Tibial nerve (tissue), 3 donors: Measurements from ENCODE around the gene ARHGEF33.

Experiments
- POLR2A ChIP-seq, 2 donors: fragments of 450-650 bp; IDR thresholded peaks; one replicate each; pipeline ENCODE4 v1.6.1; 2017; ENCODE audit warnings: antibody characterized with exemption in 2 of 2, mild to moderate bottlenecking in 2 of 2, moderate library complexity in 2 of 2
- TF ChIP-seq, protein P1 (sequence below), 5 experiments: fragments of 200-600 bp in 3 of 5; fragments of 450-650 bp in 2 of 5; sonication (generic) in 3 of 5; IDR thresholded peaks; one replicate each; pipeline ENCODE4 v1.5.1; 2016 to 2019; ENCODE audit warnings: antibody characterized with exemption in 5 of 5, mild to moderate bottlenecking in 3 of 5, moderate library complexity in 2 of 5

DNA sequence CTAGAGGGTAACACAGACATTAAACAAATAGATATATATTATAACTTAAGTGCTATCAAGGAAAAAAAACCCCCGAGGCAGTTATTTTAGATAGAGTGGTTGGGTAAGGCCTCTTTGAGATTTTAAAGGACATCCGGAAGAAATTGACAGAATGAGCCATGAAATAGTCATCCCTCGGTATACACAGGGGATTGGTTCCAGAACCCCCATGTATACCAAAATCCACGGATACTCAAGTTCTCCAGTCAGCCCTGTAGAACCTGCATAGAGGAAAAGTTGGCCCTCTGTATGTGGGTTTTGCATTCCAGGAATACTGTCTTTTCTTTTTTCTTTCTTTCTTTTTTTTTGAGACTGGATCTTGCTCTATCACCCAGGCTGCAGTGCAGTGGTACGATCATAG is 15.9 kb upstream of the ARHGEF33 start:
- TF ChIP-seq, protein P1, sequence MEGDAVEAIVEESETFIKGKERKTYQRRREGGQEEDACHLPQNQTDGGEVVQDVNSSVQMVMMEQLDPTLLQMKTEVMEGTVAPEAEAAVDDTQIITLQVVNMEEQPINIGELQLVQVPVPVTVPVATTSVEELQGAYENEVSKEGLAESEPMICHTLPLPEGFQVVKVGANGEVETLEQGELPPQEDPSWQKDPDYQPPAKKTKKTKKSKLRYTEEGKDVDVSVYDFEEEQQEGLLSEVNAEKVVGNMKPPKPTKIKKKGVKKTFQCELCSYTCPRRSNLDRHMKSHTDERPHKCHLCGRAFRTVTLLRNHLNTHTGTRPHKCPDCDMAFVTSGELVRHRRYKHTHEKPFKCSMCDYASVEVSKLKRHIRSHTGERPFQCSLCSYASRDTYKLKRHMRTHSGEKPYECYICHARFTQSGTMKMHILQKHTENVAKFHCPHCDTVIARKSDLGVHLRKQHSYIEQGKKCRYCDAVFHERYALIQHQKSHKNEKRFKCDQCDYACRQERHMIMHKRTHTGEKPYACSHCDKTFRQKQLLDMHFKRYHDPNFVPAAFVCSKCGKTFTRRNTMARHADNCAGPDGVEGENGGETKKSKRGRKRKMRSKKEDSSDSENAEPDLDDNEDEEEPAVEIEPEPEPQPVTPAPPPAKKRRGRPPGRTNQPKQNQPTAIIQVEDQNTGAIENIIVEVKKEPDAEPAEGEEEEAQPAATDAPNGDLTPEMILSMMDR (IDR thresholded peaks at IDR 0.05): no peak
- TF ChIP-seq POLR2A (IDR thresholded peaks at IDR 0.05): no peak
